KOPT-K1 (cell line): ENCODE results near the gene AURKA.

ENCODE experiments used
- H3K27ac ChIP-seq: fragments of 200-600 bp; sonication (generic); 2 replicates; pipeline ENCODE4 v1.5.1; 2016; ENCODE audit warnings: antibody characterized with exemption, mild to moderate bottlenecking, low read depth, low read length; ENCODE audit not compliant: poor library complexity, severe bottlenecking
- H3K36me3 ChIP-seq: fragments of 200-600 bp; sonication (generic); 2 replicates; pipeline ENCODE4 v1.5.1; 2017; ENCODE audit warnings: antibody characterized with exemption, mild to moderate bottlenecking, low read length, moderate library complexity; ENCODE audit not compliant: insufficient read depth
- H3K9me3 ChIP-seq: fragments of 200-600 bp; sonication (generic); 2 replicates; pipeline ENCODE4 v1.5.1; 2017; ENCODE audit warnings: antibody characterized with exemption, low read length, mild to moderate bottlenecking; ENCODE audit not compliant: insufficient read depth, poor library complexity, severe bottlenecking

The AURKA gene

DNA sequence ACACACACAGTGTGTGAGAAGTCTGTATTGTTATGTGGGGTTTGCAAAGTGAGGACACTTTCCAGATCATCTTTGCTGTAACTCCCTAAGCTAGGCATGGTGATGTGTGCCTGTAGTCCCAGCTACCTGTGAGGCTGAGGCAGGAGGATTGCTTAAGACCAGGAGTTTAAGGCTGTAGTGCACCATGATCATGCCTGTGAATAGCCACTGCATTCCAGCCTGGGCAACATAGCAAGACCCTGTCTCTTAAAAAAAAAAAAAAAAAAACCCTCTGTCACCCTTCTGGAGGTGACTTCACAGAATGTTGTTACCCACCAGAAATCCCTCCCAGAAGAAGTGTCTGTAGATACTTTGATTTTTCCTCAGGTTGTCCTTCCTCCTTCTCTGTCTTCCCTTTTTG lies 34.9 kb upstream of the AURKA start:
- H3K36me3 ChIP-seq: no peaks in the 10 kb centered on the region
- H3K9me3 ChIP-seq: no peaks in the 10 kb centered on the region
- H3K27ac ChIP-seq: no peak overlapping the region

DNA sequence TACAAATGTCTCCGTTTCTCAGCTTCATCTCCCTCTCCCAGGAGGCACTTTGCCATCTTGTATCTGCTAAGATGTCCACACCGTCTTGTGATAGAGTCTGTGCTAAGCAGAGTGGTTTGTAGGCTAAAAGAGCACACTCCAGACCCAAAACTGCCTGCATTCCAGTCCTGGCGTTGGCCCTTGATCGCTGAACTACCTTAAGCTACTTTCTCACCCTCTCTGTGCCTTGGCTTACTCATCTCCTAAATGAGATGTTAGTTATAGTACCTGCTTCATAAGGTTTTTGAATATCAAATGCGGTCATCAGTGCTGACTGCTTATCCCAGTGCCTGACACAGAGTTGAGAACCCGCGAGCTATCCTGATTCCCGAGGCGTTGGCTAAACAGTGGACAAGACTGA lies 34.0 kb upstream of the AURKA start:
- H3K36me3 ChIP-seq: no peaks in the 10 kb centered on the region
- no peaks in the 10 kb centered on the region for H3K9me3 ChIP-seq
- H3K27ac ChIP-seq: no peak overlapping the region

DNA sequence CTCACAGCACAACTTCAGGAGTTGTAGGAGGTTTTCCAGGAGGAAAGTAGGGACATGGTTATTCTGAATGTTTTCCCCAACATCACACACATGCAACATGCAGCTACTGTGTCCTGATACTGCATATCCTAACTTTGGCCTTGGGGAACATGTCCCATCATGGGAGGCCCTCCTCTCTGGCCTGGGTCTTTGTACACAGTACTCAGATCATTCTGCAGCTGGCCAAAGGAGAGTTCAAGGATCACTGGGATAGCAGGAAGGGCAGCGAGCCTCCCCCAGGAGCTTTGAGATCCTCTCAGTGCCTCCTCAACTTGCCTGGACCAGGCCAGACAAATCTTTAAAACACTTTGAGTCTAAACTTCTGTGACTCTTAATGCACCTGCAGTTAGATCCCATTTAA lies 32.9 kb upstream of the AURKA start:
- H3K36me3 ChIP-seq: no peaks in the 10 kb centered on the region
- H3K9me3 ChIP-seq: no peaks in the 10 kb centered on the region
- no peak overlapping the region for H3K27ac ChIP-seq

DNA sequence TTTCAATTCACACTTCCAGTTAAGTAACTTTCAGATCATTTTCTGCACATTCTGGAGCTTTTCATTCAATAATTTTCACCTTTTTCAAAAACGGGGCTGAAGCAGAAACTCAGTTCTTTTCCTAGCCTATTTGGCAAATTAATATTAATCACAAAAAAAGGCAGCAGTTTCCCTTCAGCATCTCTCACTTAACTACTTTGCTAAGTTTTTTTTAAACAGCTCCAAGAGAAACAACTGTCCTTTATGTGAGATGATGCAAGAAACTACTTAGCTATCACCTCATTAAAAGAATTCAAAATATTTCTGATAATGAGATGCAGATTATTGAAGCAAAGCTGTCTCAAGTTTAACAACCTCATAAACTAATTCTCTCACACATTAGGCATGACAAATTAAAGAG lies 31.9 kb upstream of the AURKA start:
- Histone ChIP-seq H3K36me3 (no peaks in the 10 kb centered on the region), H3K27ac (no peak overlapping the region), H3K9me3 (no peaks in the 10 kb centered on the region)

DNA sequence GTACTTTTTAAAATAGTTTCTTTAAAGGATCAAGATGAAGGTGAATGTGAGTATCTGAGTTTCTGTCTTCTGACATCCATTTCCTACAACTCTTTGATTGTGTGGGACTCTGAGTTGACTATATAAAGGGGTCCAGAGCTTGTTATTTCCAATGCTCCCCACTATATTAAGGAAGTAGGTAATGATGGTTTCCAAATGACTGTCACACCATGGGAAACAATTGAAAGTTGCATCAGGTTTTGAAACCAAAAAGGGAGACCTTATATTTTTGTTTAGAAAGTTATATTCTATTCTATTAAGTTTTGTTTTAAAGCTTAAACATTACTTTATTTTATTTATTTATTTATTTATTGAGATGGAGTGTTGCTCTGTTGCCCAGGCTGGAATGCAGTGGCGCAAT lies 31.2 kb upstream of the AURKA start:
- Histone ChIP-seq H3K9me3 (no peaks in the 10 kb centered on the region), H3K27ac (no peak overlapping the region), H3K36me3 (no peaks in the 10 kb centered on the region)

DNA sequence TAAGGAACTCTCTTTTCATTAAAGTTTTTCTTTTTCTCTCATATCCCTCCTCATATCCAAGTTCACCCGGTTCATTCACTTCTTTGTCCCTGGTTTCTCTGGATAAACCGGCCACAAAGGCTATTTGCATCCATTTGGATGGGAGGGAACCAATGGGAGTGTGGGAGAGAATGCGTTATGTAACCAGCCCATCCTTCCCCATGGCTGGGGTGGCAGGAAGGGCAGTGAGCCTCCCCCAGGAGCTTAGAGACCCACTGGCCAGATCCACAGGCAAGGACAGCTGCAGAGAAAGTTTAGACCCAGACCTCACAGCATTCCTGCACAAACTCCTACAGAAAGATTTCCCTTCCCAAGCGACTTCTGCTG lies 30.8 kb upstream of the AURKA start:
- H3K9me3 ChIP-seq: no peaks in the 10 kb centered on the region
- H3K27ac ChIP-seq: no peak overlapping the region
- peaks cover 3% of the 10 kb centered on the region; the same call in 1 of the 2 replicates for H3K36me3 ChIP-seq

DNA sequence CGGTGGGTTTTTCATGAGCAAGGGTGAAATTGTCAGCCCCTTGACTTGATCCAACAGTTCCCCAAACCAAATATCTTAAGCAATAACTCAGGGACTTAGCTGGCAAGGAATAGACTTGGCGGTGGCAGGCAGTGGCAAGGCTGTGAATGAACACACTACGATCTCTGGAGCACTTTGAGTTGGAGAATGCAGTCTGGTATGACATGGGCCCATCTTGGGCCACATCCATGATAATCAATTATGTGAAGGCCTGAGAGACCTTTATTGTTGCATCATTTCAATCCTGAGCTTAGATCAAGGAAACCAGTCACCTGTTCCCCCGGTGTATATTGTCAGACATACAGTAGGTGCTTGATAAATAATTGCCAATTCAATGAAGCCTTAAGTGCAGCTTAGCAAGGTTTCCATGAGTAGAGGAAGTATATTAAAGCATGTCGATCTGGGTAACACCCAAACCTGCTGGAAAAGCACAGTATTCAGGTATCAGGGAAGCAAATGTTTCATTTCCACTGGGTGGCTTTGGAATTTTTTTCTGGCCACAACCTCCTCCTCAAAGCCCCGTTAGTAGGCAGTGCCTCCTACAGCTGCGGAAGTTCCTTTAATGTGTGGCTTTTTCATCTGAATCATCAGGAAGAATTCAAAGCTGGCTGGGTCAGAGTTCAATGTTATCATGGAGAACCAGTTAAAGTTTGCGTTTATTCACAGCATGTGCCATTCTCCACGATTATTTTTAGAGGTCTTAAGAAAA lies 30.2 kb upstream of the AURKA start:
- H3K36me3 ChIP-seq: peaks cover 6% of the 10 kb centered on the region; the same call in 1 of the 2 replicates
- no peaks in the 10 kb centered on the region for H3K9me3 ChIP-seq
- no peak overlapping the region for H3K27ac ChIP-seq

DNA sequence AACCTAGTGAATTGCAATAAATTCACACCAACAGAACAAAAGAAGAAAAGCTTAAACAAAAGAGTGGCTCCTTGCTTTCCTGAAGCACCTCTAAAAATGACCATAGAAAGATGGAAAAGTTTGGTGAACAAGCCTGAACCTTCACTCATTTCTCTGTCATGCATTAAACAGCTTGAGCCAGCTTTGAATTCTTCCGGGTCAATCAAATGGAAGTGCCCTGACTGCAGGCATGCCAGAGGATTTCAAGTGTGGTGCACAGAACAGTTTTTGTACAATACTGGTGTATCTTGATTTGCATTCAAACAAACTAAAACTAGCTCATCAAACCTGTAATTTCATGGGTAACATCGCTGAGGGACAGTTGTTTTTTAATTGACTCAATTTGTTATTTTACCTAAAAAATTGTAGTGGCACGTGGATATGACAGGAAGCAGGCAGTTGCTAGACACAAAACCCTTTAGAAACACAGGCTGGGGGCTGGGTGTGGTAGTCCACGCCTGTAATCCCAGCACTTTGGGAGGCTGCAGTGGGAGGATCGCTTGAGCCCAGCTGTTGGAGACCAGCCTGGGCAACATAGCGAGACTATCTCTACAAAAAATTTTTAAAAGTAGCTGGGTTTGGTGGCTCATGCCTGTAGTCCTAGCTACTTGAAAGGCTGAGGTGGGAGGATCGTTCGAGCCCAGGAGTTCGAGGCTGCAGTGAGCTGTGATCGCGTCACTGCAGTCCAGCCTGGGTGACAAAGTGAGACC lies 29.1 kb upstream of the AURKA start:
- Histone ChIP-seq H3K27ac (no peak overlapping the region), H3K36me3 (peaks cover 11% of the 10 kb centered on the region; the same call in 1 of the 2 replicates), H3K9me3 (no peaks in the 10 kb centered on the region)

DNA sequence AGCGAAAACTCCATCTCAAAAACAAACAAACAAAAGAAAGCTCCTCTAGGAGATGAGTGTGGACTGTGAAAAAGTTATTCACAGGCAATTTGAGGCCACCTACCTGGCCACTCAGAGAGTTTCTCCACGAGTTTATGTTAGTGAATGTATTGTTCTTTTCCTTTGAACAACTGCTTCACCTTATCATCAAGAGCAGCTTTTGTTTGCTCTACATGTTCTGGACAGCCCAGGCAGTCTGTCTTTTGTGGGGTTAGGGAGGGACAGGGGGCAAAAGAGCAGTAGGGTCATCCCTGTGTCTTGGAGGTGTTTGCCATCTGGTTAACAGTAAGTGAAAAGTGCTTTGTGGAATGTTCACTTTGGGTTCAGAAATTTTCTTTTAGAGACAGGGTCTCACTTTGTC lies 28.0 kb upstream of the AURKA start:
- Histone ChIP-seq H3K36me3 (peaks cover 11% of the 10 kb centered on the region), H3K27ac (no peak overlapping the region), H3K9me3 (no peaks in the 10 kb centered on the region)

DNA sequence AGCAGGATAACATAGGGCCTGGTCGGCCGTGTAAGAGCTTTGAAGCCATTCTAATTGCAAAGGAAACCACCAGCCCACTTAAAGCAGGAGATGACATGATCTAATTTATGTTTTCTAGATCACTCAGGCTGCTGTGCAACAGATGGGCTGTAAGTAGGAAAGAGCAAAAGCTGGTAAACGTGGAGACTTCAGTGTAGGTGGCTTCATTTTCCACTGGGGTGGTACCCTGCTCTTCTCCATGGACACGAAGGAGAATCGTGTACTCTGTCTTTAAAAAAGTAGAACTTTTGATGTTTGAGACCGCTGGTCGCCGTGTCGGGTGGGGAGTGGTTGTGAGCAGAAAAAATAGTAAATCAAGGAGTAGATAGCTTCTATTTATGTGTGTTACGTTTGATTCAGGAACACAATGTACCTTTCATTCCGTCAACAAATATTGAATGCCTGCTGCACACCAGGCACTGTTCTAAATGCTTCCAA lies 26.4 kb upstream of the AURKA start:
- no peaks in the 10 kb centered on the region for H3K9me3 ChIP-seq
- H3K27ac ChIP-seq: no peak overlapping the region
- H3K36me3 ChIP-seq: peaks cover 11% of the 10 kb centered on the region

DNA sequence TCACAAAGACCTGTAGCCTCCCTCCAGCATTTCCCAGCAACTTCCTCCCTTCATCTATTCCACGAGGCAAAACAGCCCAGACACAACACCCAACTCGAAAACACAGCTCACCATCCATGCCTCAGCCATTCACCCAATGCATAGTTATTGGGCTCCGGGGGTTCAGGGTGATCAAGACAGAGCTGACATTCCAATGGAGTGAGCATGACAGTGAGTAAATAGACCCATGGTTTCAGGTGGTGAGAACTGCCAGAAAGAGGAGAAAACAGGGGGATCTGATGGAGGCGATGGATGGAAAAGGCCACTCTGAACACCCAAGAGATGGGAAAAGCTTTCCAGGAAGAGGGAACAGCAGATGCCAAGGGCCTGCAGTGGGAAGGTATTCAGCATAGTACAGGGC lies 25.9 kb upstream of the AURKA start:
- Histone ChIP-seq H3K9me3 (no peaks in the 10 kb centered on the region), H3K27ac (no peak overlapping the region), H3K36me3 (peaks cover 11% of the 10 kb centered on the region)

DNA sequence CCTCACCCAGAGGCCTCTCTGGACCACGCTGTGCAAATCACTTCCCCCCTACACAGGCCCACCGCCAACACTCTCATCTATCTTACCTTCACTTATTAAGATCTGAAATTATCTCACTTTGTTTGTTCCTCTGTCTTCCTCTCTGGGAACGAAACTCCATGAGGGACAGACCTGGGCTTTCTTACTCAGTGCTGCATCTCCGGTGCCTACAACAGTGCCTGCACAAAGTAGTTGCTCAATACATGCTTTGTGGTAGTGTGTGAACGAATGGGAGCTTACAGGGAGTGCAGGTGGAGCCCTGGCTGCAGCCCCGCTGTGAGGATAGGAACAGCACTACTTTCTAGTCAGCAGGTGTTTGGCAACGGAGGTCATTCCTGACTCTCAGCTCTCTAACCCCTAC lies 25.4 kb upstream of the AURKA start:
- H3K27ac ChIP-seq: no peak overlapping the region
- no peaks in the 10 kb centered on the region for H3K9me3 ChIP-seq
- peaks cover 11% of the 10 kb centered on the region for H3K36me3 ChIP-seq

DNA sequence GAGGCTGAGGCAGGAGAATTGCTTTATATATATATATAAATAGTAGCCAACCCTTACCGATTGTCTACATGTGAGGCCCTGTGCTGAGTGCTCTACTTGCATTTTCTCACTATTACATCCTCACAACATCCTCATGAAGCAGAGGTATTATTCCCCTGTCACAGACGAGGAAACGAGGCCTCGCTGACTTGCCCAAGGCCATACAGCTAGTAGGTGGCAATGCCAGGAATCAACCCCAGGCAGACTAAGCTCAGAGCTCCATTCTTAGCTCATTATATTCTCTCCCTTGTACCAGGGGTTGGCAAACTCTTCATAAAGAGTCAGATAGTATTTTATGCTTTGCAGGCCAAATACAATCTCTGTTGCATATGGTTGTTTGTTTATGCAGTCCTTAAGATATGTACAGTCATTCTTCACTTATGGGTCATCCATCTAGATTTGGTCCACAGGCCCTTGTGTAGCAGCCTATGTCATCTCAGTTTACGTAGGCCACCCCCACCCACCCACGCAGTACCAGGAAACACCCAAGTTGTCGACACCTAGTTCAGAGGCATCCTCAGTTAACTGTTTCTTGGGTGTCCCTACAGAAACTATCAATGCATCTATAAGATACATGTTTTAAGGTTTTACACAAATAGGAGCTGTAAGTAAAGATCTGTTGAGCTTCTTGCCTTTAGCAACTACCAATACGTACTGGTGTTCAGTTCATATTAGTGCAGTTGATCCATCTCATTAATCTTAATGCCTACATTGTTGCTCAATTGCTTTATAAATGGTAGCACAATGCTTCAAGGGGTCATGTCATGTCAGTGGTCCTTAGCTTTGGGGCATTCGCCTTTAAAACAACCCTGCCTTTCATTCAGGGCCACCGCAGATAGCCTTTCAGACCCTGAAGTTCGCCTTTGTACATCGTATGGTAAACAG lies 23.1 kb upstream of the AURKA start:
- H3K27ac ChIP-seq: no peak overlapping the region
- peaks cover 14% of the 10 kb centered on the region for H3K36me3 ChIP-seq
- H3K9me3 ChIP-seq: no peaks in the 10 kb centered on the region

DNA sequence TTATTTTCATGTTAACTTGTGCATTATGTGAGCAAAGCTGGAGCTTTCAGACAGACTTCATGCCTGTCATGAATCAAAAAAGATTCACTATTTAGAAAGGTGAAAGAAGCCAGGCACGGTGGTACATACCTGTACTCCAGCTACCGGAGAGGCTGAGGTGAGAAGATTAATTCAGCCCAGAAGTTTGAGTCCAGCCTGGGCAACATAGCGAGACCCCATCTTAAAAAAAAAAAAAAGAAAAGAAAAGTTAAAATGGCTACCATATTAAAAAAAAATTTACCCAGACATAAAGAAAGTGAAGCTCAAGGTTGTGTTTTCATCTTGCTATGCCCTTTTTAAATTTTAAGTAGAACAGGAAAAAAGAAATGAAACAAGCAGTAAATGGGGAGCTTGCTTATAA lies 20.9 kb upstream of the AURKA start:
- peaks cover 33% of the 10 kb centered on the region for H3K36me3 ChIP-seq
- H3K27ac ChIP-seq: peak overlapping the region; percentile 62
- H3K9me3 ChIP-seq: no peaks in the 10 kb centered on the region

DNA sequence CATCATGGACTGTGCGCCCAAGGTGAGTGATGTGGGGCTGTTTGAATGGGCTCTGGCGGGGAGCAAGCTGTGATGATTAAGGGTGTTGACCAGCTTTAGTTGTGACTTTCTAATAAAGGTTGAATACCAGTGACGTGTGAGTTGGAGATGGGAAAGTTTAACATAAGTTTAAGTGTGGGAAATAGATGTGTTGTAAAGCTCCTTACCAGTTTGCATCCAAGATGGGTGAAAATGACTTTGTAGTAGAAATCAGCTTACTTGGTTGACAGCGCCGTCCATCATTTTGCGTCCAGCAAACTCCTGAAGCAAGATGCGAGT lies 20.4 kb upstream of the AURKA start:
- peaks cover 35% of the 10 kb centered on the region for H3K36me3 ChIP-seq
- H3K9me3 ChIP-seq: no peaks in the 10 kb centered on the region
- peak overlapping the region; percentile 62 for H3K27ac ChIP-seq
